Endometrium (tissue), 2 donors: Measurements from ENCODE around the gene GPAT3.

Source experiments
- FAIRE-seq: peaks from 2 replicates; lab custom pipeline; 2012; peaks lifted over from hg19 to GRCh38; lab: Jason Lieb, UNC
- donor health status: control.
- donor health status: control.

The GPAT3 gene

GRCh38 chr4:83644677-83645659, 109.1 kb downstream of the GPAT3 start:
- FAIRE-seq = peak; percentile 93

DNA sequence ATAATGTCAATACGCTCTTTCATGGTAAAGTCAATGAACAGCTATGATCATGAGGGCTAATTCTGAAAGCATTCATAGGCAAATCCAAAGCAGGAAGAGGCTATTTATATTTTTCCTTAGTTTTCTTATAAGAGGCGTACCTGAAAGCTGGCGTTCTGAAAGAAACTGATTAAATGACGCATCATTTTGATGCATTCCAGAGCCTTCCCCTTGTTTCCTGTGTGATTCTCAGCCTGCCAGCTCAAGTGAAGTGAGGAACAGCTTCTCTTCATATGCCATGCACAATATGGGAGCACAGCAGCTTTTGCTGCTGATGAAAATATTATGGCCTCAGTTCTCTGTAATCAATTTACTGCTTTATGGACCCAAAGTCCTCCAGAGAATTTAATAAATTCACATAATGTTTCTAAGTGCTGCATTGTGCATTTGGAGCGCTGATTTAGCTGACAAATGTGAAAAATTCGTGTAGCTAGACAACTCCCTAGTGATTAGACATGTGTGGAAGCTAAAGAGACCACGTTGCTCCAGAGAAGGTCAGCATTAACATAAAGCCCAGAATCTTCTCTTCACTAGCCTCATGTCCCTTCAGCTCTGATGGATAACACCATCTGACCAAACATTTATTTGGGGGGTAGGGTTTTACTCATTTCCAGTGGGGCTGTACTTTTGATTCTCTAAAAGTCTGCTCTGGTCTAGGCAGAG, 110.8 kb downstream of the GPAT3 start:
- FAIRE-seq = no peak

DNA sequence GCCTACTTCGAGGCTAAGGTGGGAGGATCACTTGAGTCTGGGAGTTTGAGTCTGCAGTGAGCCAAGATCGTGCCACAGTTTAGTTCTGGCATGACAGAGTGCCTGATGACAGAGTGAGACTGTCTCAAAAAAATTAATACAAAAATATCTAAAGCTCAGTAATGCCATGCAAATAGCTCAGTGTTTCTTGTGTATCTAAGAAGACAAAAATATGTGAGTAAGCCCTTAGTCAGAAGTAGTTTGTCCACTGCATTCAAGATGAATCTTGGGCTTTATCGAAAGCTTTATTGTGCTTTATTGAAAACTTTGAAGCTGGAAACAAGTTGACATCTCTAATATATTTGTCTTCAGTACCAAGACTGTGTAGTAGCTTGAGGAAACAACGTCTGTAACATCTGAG, 115.9 kb downstream of the GPAT3 start:
- no peak for FAIRE-seq
